ENCODE results near the gene ELL2.
"Not testable (repeated sequence)": the region's sequence is repeated elsewhere in the genome, so short reads cannot be mapped to it uniquely, and the experiment has no call there.

The ELL2 gene

GRCh38 chr5:95872346-95873268 lies 89.0 kb downstream of the ELL2 start:
- no peak for TF ChIP-seq CTCF (IDR thresholded peaks at IDR 0.05)
- no peaks in the 10 kb centered on the region for H3K36me3 ChIP-seq
- H3K9me3 ChIP-seq: no peaks in the 10 kb centered on the region
- H3K27ac ChIP-seq: no peak overlapping the region
- peaks cover 35 to 38% of the 10 kb centered on the region in 2 experiments for H3K4me1 ChIP-seq (ENCODE audit: control insufficient read depth in 1 of 2, insufficient read depth in 1 of 2, low read depth in 1 of 2, low read length in 1 of 2)
- no peak overlapping the region for H3K4me3 ChIP-seq (ENCODE audit: low read depth in 1 of 2, low read length in 1 of 2)
- no peaks in the 10 kb centered on the region for H3K27me3 ChIP-seq

- Histone ChIP-seq H3K27me3 (no peaks in the 10 kb centered on the region), H3K4me3 (ENCODE audit: low read depth in 1 of 2, low read length in 1 of 2) (no peak overlapping the region), H3K27ac (no peak overlapping the region), H3K4me1 (ENCODE audit: control insufficient read depth in 1 of 2, insufficient read depth in 1 of 2, low read depth in 1 of 2, low read length in 1 of 2) (peaks cover 35 to 38% of the 10 kb centered on the region in 2 experiments), H3K36me3 (no peaks in the 10 kb centered on the region), H3K9me3 (no peaks in the 10 kb centered on the region)
- TF ChIP-seq CTCF (IDR thresholded peaks at IDR 0.05): no peak
These were observed 90.4 kb downstream of the ELL2 start for GRCh38 chr5:95871146-95871806.

GRCh38 chr5:95870105-95870672 lies 91.5 kb downstream of the ELL2 start:
- Histone ChIP-seq H3K27ac (peak overlapping the region; percentile 72), H3K9me3 (no peaks in the 10 kb centered on the region), H3K4me3 (ENCODE audit: low read depth in 1 of 2, low read length in 1 of 2) (peak overlapping the region in 1 of 2 experiments; percentile 8), H3K27me3 (no peaks in the 10 kb centered on the region), H3K4me1 (ENCODE audit: control insufficient read depth in 1 of 2, insufficient read depth in 1 of 2, low read depth in 1 of 2, low read length in 1 of 2) (peaks cover 35 to 38% of the 10 kb centered on the region in 2 experiments), H3K36me3 (no peaks in the 10 kb centered on the region)
- no peak for TF ChIP-seq CTCF (IDR thresholded peaks at IDR 0.05)

- H3K4me1 ChIP-seq (ENCODE audit: control insufficient read depth in 1 of 2, insufficient read depth in 1 of 2, low read depth in 1 of 2, low read length in 1 of 2): peaks cover 32 to 35% of the 10 kb centered on the region in 2 experiments
- not testable (repeated sequence) for H3K27me3 ChIP-seq; H3K4me3 ChIP-seq (ENCODE audit: low read depth in 1 of 2, low read length in 1 of 2); H3K9me3 ChIP-seq; H3K36me3 ChIP-seq
- peak overlapping the region; percentile 72 for H3K27ac ChIP-seq
These were observed 92.3 kb downstream of the ELL2 start for GRCh38 chr5:95869173-95869855.

GRCh38 chr5:95868136-95868535 lies 93.5 kb downstream of the ELL2 start:
- H3K36me3 ChIP-seq: no peaks in the 10 kb centered on the region
- H3K27me3 ChIP-seq: peaks cover 18% of the 10 kb centered on the region
- no peak overlapping the region for H3K4me3 ChIP-seq (ENCODE audit: low read depth in 1 of 2, low read length in 1 of 2)
- H3K4me1 ChIP-seq (ENCODE audit: control insufficient read depth in 1 of 2, insufficient read depth in 1 of 2, low read depth in 1 of 2, low read length in 1 of 2): peaks cover 29 to 31% of the 10 kb centered on the region in 2 experiments
- H3K9me3 ChIP-seq: no peaks in the 10 kb centered on the region
- TF ChIP-seq CTCF (IDR thresholded peaks at IDR 0.05): no peak
- no peak overlapping the region for H3K27ac ChIP-seq

All from neutrophil (primary cell).